Measurements from ENCODE around the gene GINS1.
A peak's percentile ranks its signal among the peaks of the same experiment; 100 is the strongest.

- TF ChIP-seq POLR2A (IDR thresholded peaks at IDR 0.05; ENCODE audit: low read length) (peak; percentile 83), GATA1 (IDR thresholded peaks at IDR 0.05; ENCODE audit: low read depth, low read length) (no peak)
These were observed 16.6 kb upstream of the GINS1 start, which contains the start of gene ABHD12 for GRCh38 chr20:25390538-25391528.

Measured in erythroblast (primary cell).